NCI-H460 (cell line): ENCODE measurements around the gene SFRP5. TPM values are rescaled to one million over a fixed set of nuclear protein-coding genes. Genes with fewer than 3 reads are reported as not detected.

ENCODE experiments used
- DNase-seq: peaks from one replicate; pipeline ENCODE4 v3.0.0-alpha.2; 2016; ENCODE audit warnings: low read depth; ENCODE audit errors: extremely low read depth
- polyA plus RNA-seq: library from polyadenylated mRNA; depleted of rRNA; stranded (reverse); fragments of >200 nt; gene quantifications from 2 replicates; pipeline ENCODE4 v1.2.3, GENCODE V29; 2014; cell fraction: nucleus; rRNA removed
- total RNA-seq: library from RNA; depleted of rRNA; stranded (reverse); fragments of >200 nt; shearing (Covaris generic); gene quantifications from 2 replicates; pipeline ENCODE4 v1.2.3, GENCODE V29; 2014; rRNA removed

SFRP5 gene, protein sequence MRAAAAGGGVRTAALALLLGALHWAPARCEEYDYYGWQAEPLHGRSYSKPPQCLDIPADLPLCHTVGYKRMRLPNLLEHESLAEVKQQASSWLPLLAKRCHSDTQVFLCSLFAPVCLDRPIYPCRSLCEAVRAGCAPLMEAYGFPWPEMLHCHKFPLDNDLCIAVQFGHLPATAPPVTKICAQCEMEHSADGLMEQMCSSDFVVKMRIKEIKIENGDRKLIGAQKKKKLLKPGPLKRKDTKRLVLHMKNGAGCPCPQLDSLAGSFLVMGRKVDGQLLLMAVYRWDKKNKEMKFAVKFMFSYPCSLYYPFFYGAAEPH
- not detected in 2 replicates for total RNA-seq
- not detected in 2 replicates for polyA plus RNA-seq

DNA sequence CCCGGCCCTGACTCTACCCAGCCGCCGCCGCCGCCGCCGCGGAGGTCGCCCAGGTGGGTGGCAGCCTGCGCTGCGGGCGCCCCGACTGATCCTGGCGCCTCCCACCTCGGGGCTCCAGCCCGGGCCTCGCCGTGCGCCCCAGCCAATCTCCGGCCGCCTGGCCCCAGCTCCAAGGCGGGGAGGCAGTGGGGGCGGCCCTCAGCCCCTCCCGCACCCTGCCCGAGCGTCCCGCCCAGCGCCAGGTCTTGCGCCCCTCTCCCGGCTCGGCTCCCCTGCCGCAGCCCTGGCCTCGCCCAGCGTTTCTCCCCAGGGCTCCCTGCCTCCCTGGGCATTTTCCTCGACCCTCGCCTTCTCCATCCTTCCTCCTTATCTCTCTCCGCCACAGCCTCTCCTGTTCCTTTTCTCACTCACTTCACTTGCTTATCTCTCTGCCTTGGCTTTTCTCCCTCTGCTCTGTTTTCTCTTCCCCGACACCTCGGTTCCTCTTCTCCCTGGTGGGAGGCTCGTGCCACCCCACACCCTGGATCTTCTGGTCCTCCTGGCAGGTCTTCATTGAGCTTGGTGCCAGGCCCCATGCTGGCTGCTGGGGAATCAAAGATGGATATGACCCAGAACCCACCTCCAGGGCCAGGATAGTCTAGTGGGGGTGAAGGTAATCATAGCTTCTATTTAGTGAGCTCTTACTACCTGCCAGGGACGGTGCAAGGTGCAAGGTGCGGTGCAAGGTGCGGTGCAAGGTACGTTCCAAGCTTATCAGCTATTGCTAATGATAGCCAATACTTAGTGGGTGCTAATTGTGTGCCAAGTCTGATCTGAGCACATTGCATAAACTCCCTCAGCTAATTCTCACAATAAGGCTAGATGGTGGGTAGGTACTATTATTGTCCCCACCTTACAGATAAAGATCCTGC, at the start of gene SFRP5:
TSS of gene SFRP5 (minus strand) at position 87 of the 911 bp plus-strand sequence. CDS start 166 bp downstream, outside the sequence.
- no peak for DNase-seq

DNA sequence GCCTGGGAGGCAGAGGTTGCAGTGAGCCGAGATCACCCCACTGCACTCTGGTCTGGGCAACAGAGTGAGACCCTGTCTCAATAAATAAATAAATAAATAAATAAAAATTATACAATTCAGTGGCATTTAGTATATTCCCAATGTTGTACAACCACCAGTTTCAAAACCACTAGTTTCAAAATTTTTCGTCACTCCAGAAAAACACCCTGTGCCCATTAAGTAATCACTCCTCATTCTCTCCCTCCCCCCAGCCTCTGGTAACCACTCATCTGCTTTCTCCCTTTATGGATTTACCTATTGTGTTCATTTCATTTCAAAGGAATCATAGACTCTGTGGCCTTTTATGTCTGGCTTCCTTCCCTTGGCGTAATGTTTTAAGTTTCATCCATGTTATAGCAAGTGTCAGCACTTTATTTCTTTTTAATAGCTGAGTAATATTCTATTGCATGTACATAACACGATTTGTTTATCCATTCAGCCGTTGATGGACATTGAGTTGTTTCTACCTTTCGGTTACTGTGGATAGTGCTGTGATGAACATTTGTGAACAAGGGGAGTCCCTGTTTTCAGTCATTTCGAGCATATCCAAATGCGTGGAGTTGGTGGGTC, 48.4 kb upstream of the SFRP5 start:
- DNase-seq = no peak

DNA sequence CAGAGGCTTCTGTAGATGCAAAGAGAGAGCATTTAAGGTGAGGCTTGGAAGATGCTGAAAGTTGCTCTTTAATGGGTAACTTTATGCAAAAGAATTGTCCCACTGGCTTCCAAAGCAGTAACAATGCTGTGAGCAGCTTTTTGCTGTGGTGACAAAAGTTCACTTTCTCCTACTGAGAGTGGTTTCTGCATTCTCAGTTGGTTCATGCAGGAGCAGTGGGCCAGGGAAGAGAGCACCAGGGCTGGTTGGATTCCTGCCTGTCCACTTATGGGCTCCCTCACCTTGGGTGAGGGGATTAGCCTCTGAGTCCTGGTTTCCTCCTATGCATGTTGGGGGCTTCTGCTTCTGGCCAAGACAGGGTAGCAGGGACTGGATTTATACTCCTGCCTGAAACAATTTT, 46.8 kb upstream of the SFRP5 start:
- DNase-seq = no peak

DNA sequence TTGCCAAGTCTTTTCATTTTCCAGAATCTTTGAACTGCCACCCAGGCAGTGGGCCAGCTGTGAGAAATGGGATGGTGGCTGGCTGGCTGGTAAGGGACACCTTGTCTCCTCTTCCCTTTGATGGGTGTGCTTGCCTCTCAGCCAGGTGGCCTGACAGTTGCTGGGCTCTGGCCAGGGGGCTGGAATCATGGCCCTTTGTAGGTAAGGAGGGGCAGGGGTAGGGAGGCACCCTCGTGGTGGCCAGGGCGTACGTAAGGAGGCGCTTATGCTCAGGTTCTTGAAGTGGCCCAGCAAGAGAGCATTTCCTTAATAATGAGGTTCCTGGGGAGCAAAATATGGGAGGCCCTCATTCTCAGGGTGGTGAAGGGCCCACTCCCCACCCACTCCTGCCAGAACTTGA, 44.8 kb upstream of the SFRP5 start:
- DNase-seq = no peak

DNA sequence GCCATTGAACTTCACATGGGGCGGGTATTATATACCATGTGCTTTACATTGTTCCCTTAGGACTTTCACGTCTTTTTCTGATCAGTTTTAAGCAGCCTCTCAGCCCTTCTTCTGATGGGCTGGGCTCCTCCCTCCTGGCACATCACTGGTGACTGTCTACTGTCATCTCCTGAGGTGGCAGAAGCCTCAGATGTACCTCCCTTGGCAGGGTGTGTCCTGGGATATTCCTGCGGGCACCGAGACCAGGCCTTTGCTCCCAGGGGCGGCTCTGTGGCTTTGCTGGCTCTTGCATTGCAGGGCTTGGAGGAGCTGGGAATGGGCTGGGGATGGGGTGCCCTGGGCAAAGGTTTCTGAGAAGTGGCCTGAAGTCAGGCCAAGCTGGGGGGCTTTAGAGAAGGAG, 43.2 kb upstream of the SFRP5 start:
- DNase-seq = no peak

- no peak for DNase-seq
These were observed 41.5 kb upstream of the SFRP5 start for GRCh38 chr10:97813311-97813710.

DNA sequence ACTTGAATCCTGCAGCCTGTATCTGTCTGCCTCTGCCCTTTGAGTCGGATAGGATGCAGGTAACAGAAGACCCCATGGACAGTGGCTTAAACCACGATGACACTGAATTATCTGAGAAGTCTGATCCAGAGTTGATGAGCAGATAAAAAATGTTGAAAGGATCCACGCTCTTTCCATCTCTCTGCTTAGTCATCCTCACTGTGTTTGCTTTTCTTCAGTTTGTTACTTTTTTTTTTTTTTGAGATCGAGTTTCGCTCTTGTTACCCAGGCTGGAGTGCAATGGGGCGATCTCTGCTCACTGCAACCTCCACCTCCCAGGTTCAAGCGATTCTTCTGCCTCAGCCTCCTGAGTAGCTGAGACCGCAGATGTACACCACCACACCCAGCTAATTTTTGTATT, 40.9 kb upstream of the SFRP5 start:
- no peak for DNase-seq

DNA sequence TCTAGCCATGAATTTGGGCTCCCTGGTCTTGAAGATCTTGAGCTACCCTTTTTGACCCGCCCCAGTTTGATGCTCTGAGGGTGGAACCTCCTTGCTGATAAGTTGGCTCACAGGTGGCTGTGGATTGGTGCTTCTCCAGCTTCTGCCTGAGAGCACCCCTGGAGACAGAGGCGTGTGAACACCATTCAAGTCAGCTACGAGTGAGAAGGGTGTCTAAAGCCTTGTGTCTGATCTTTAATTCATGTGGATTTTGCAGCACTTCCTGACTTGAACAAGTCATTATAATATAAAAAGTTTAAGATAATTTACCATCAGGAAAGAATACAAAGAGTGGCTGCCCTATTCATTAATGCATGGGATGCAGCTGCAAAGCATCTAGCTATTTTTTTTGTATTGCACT, 40.2 kb upstream of the SFRP5 start:
- DNase-seq = no peak

DNA sequence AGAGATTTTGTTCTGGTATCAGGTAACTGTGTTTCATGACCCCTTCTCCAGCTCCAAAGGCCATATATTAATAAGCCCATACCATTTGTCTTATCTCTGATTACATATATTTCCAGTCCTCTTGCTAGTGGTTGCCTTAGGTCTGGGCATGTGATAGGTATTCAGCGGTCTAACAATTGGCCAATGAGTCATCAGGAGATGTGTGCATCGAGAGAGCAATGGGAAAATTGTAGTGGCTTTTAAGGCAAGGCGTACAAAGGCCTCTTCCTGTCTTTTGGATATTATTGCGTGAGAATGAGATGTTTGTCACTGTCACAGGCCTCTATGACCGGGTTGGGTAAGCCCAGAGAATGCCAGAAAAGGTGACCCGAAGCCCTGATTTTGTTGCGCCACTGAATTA, 38.6 kb upstream of the SFRP5 start:
- DNase-seq = no peak

DNA sequence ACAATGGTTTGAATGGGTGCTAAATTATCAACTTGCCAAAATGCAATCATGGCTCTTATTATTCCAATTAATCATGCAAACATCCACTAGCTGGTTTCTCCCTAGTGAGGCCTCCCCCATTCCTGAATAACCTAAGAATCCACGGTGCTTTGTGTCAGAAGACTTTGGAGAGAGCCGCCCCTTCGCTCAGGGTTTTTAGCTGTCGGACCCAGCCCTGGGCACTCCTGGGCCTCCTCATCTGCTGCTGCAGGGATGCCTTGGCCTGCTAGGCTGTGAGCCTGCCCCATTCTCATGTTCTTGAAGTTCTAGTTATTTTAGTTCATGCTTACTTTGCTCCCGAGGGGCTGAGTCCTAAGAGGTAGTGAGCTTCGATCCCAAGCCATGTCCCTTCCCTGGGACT, 34.1 kb upstream of the SFRP5 start:
- no peak for DNase-seq

GRCh38 chr10:97805096-97805884, 33.5 kb upstream of the SFRP5 start:
- DNase-seq = no peak

DNA sequence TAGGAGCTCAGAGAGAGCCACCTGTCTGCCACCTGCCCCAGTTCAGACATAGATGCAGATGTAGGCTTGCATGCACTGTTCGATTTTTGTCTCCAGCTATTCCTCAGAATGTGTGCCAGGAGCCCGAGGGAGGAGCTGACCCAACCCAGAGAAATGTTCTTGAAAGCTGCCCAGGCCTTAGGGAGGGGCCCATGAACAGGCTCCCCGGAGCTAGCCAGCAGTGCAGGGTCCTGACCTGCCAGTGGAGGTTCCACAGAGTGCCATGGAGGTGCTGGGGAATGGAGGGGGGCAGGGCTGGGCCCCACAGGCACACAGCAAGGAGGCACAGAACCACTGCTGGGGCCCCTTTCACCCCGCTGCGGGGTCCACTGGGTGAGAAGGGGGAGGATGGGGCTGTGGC, 29.6 kb upstream of the SFRP5 start:
- no peak for DNase-seq

GRCh38 chr10:97800474-97800873, 28.7 kb upstream of the SFRP5 start:
- DNase-seq = no peak

DNA sequence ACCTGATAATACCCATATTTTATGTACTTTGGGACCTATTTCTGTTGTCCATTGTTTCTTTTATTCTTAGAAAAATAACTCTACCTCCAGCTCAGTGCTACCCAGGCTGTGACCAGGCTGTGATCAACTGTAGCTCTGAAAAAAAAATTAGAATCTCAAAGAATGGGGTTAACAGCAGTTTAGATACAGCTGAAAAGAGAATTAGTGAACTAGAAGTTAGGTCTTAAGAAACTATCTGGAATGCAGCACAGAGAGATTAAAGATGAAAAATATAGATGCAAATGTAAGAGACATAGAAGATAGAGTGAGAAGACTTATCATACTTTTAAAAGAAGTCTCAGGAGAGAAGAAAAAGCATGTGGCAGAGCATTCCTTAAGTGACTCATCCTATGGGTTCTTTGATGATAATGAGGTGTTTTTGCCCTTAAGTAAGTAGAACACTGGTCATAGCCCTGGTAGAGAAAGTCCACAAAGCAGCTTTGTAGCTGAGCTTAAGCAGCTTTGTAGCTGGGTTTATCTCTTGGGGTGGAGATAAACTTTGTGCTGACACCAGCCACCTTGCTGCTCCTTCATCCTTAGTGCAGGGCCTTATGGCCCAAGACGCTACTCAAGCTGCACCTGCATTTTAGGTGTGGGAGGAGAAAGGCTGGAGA, 27.3 kb upstream of the SFRP5 start:
- no peak for DNase-seq

DNA sequence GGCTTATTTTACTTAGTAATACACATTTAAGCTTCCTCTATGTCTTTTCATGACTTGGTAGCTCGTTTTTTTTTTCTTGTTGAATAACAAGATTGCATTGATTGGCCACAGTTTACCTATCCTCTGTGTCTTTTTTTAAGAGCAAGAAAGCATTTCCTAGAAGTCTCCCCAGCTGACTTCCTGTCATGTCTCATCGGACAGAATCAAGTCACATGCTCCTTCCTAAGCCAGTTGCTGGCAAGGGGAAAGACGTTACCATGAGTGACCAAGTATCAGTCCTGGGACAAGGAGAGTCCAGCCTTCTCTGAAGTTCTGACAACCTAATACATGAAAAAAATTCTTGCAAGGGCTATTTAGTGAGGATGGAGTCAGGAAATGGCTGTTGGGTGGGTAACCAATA, 24.9 kb upstream of the SFRP5 start:
- no peak for DNase-seq

DNA sequence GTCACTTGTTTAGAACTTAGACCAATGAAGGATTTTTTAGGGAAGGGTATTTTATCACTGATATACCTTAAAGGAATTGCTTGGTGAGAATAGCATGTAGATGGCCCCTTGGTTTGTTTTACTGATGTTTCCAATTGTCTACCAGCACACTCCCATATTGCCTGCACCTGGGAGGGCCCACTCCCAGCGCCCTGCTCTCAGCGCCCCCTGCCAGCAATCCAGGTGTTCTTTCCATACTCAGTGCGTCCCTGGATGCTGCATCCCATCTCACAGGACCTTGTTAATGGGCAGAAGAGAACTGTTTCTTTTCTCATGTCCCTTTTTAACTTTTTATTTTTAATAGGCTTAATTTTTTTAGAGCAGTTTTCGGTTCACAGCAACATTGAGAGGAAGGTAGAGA, 24.1 kb upstream of the SFRP5 start:
- DNase-seq = no peak

- DNase-seq = peak; percentile 66
These were observed 20.3 kb upstream of the SFRP5 start for GRCh38 chr10:97791824-97792721.

DNA sequence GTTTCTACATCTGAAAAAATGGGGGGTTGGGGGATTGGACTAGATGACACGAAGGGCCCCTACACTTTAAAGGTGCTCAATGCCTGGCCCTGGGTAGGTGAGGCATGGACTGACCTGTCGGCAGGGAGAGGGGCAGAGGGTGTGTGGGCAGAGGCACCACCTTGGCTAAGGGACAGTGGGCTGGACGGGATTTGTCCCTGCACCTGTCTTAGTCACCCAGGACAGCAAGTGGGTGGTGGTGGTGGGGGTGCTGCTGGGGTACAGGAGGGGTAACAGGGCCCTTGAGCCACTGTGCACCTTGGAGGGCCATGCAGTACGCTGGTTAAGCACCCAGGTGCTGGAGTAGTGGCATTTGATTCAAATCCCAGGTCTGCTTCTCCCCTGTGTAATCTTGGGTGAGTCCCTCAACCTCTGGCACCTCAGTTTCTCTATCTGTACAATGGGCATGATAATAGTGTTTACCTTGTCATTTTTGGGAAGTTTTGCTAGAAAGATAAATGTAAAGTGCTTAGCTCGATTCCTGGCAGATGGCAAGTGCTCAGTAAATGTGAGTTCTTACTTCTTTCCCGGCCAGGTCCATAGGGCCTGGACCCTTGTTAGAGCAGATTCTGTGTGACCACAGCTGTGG, 18.1 kb upstream of the SFRP5 start:
- no peak for DNase-seq
